ENCODE measurements around the gene BLID.

DNA sequence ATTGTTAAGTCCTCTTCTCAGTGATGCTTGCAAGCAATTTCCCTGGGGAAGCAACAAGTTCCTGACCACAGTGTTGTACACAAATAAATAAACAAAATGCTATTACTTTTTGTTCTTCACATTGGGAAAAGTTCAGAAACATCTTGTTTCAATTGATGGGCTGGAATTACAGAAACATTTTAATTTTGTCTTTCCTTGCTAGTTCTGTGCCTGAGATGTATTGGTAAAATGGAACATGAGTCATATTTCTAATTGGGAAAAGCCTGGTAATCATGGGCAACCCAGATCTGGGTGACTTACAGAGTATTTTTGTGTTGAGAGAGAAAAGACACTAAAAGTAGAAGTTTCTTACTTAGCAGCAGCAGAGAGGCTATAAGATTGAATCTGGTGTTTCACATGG is 576 bp upstream of the BLID start:
- no peak for TF ChIP-seq SP1 (IDR thresholded peaks at IDR 0.05)
- TF ChIP-seq, protein P1, sequence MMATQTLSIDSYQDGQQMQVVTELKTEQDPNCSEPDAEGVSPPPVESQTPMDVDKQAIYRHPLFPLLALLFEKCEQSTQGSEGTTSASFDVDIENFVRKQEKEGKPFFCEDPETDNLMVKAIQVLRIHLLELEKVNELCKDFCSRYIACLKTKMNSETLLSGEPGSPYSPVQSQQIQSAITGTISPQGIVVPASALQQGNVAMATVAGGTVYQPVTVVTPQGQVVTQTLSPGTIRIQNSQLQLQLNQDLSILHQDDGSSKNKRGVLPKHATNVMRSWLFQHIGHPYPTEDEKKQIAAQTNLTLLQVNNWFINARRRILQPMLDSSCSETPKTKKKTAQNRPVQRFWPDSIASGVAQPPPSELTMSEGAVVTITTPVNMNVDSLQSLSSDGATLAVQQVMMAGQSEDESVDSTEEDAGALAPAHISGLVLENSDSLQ (IDR thresholded peaks at IDR 0.05), result no peak
- no peak for TF ChIP-seq FOXK2 (IDR thresholded peaks at IDR 0.05)
- no peak for TF ChIP-seq BHLHE40 (IDR thresholded peaks at IDR 0.05; ENCODE audit: borderline replicate concordance)
- TF ChIP-seq L3MBTL2 (conservative IDR thresholded peaks at IDR 0.05), result no peak
- TF ChIP-seq ARNT (IDR thresholded peaks at IDR 0.05), result no peak
- no peak for TF ChIP-seq ZNF384 (IDR thresholded peaks at IDR 0.05)
- no peak for TF ChIP-seq FOXA1 (IDR thresholded peaks at IDR 0.05)
